D721Med (cell line): ENCODE measurements around the gene CNGA2.

Experiments used
- DNase-seq: peaks from one replicate; pipeline ENCODE4 v3.0.0; 2011; ENCODE audit warnings: low spot score; ENCODE audit not compliant: insufficient read length
- FAIRE-seq: peaks from 2 replicates; lab custom pipeline; 2011; peaks lifted over from hg19 to GRCh38; lab: Jason Lieb, UNC
- TF ChIP-seq, protein P1 (sequence below): IDR thresholded peaks from 2 replicates; pipeline ENCODE4 v1.5.1; 2012; ENCODE audit warnings: mild to moderate bottlenecking, control low read depth; ENCODE audit not compliant: insufficient read depth; ENCODE audit errors: missing control alignments

The CNGA2 gene

DNA sequence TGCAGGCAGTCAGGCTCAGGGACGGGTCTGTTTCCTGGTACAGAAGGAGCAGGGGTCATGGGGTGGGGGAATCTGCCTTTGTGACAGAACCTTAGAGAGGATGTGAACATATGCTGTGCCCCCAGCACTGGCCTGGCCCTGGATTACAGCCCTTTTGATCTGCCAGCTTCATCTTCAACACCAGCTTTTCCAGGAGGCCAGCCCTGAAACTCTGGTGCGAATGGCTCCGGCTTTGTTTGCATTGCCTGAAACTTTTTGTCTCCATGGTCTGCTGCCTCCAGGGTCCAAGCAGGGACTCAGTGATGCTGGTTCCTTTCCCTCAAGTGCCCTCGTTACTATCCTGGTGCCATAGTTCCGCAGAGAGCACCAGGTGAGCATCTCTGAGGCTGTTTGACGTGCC lies 2.1 kb downstream of the CNGA2 start:
- TF ChIP-seq, protein P1, sequence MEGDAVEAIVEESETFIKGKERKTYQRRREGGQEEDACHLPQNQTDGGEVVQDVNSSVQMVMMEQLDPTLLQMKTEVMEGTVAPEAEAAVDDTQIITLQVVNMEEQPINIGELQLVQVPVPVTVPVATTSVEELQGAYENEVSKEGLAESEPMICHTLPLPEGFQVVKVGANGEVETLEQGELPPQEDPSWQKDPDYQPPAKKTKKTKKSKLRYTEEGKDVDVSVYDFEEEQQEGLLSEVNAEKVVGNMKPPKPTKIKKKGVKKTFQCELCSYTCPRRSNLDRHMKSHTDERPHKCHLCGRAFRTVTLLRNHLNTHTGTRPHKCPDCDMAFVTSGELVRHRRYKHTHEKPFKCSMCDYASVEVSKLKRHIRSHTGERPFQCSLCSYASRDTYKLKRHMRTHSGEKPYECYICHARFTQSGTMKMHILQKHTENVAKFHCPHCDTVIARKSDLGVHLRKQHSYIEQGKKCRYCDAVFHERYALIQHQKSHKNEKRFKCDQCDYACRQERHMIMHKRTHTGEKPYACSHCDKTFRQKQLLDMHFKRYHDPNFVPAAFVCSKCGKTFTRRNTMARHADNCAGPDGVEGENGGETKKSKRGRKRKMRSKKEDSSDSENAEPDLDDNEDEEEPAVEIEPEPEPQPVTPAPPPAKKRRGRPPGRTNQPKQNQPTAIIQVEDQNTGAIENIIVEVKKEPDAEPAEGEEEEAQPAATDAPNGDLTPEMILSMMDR, result no peak
- no peak for FAIRE-seq
- no peak for DNase-seq

- FAIRE-seq, result no peak
- TF ChIP-seq, protein P1, result no peak
- DNase-seq, result no peak
These were observed 2.9 kb downstream of the CNGA2 start for GRCh38 chrX:151737494-151737893.

DNA sequence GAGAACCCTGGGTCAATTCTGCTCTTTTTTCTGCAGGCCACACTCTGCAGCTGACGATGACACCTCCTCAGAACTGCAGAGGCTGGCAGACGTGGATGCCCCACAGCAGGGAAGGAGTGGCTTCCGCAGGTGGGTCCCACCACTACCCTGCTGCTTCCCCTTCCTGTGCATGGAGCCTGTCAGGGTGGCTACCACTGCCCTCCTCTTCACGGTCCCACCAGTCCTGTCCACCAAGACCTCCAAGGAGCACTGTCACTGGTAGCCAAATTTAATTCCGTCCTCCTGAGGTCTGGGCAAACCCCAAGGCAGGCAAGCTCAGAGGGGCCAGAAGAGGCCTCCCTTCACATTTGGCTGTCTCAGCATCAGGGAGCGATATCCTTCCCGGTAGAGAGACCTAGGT lies 4.2 kb downstream of the CNGA2 start:
- FAIRE-seq, result no peak
- DNase-seq, result no peak
- TF ChIP-seq, protein P1, result no peak

GRCh38 chrX:151741606-151742005 lies 7.1 kb downstream of the CNGA2 start:
- no peak for FAIRE-seq
- TF ChIP-seq, protein P1, result no peak
- DNase-seq, result no peak

DNA sequence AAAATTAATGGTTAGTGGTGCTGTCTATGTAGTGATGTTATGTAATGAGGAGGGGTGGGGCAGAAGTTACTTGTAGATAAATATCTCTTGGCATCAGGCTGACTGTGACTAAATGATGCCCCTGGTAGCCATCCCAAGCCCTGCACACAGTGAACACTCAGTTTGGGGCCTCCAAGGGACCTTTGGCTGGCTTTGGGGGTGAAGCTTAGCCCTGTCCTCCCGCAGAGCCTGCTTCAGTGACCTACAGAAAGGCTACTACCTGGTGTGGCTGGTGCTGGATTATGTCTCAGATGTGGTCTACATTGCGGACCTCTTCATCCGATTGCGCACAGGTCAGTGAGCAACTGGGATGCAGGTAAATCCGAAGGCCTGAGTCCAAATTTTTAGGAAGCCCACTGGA lies 7.8 kb downstream of the CNGA2 start:
- TF ChIP-seq, protein P1, result no peak
- FAIRE-seq, result no peak
- no peak for DNase-seq

DNA sequence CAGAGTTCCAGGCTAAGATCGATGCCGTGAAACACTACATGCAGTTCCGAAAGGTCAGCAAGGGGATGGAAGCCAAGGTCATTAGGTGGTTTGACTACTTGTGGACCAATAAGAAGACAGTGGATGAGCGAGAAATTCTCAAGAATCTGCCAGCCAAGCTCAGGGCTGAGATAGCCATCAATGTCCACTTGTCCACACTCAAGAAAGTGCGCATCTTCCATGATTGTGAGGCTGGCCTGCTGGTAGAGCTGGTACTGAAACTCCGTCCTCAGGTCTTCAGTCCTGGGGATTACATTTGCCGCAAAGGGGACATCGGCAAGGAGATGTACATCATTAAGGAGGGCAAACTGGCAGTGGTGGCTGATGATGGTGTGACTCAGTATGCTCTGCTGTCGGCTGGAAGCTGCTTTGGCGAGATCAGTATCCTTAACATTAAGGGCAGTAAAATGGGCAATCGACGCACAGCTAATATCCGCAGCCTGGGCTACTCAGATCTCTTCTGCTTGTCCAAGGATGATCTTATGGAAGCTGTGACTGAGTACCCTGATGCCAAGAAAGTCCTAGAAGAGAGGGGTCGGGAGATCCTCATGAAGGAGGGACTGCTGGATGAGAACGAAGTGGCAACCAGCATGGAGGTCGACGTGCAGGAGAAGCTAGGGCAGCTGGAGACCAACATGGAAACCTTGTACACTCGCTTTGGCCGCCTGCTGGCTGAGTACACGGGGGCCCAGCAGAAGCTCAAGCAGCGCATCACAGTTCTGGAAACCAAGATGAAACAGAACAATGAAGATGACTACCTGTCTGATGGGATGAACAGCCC lies 9.3 kb downstream of the CNGA2 start:
- TF ChIP-seq, protein P1, result no peak
- DNase-seq, result no peak
- FAIRE-seq, result no peak

DNA sequence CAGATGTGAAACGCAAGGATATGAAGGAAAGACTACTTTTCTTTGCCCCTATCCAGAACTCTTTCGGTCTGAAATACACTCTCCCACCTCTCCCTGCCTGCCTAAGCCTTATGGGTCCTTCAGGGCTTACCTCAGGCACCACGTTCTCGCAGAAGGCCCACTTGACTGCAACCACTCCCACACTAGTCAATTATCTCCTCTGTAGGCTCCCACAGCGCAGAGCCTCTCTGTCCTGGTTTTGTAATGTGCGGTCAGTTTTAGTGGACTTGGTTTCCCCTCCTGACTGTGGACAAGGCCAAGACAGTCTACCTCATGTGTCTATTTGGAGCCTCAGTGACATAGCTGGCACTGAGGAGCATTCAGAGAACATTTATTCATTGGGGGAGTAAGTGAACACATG lies 11.1 kb downstream of the CNGA2 start:
- TF ChIP-seq, protein P1, result no peak
- DNase-seq, result no peak
- FAIRE-seq, result no peak
